ENCODE results near the gene KLHL29.

DNA sequence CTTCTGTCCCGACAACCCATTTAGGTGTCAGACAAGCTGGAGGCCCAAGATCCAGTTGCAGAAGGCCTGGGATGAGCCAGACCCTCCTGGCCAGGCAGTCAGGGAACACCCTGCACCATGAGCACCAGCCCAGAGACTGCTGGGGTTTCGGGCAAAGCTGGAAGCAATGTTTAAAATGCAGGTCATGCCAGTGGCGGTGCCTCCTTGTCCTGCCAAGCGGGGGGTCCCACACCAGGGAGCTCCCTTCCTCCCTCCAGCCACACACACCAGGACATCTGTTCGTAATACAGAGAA lies 311.7 kb downstream of the KLHL29 start:
- TF ChIP-seq, protein P1, sequence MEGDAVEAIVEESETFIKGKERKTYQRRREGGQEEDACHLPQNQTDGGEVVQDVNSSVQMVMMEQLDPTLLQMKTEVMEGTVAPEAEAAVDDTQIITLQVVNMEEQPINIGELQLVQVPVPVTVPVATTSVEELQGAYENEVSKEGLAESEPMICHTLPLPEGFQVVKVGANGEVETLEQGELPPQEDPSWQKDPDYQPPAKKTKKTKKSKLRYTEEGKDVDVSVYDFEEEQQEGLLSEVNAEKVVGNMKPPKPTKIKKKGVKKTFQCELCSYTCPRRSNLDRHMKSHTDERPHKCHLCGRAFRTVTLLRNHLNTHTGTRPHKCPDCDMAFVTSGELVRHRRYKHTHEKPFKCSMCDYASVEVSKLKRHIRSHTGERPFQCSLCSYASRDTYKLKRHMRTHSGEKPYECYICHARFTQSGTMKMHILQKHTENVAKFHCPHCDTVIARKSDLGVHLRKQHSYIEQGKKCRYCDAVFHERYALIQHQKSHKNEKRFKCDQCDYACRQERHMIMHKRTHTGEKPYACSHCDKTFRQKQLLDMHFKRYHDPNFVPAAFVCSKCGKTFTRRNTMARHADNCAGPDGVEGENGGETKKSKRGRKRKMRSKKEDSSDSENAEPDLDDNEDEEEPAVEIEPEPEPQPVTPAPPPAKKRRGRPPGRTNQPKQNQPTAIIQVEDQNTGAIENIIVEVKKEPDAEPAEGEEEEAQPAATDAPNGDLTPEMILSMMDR (conservative IDR thresholded peaks at IDR 0.05; ENCODE audit: low read depth in 2 of 2), result no peak
- TF ChIP-seq POLR2AphosphoS5 (IDR thresholded peaks at IDR 0.05; ENCODE audit: low read depth), result no peak
- TF ChIP-seq EZH2 (IDR thresholded peaks at IDR 0.05; ENCODE audit: low read depth, unreplicated experiment), result no peak
- no peak for TF ChIP-seq EZH2phosphoT487 (IDR thresholded peaks at IDR 0.05; ENCODE audit: unreplicated experiment)
- TF ChIP-seq, protein P2, sequence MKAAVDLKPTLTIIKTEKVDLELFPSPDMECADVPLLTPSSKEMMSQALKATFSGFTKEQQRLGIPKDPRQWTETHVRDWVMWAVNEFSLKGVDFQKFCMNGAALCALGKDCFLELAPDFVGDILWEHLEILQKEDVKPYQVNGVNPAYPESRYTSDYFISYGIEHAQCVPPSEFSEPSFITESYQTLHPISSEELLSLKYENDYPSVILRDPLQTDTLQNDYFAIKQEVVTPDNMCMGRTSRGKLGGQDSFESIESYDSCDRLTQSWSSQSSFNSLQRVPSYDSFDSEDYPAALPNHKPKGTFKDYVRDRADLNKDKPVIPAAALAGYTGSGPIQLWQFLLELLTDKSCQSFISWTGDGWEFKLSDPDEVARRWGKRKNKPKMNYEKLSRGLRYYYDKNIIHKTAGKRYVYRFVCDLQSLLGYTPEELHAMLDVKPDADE (IDR thresholded peaks at IDR 0.05), result no peak
- TF ChIP-seq, protein P3, sequence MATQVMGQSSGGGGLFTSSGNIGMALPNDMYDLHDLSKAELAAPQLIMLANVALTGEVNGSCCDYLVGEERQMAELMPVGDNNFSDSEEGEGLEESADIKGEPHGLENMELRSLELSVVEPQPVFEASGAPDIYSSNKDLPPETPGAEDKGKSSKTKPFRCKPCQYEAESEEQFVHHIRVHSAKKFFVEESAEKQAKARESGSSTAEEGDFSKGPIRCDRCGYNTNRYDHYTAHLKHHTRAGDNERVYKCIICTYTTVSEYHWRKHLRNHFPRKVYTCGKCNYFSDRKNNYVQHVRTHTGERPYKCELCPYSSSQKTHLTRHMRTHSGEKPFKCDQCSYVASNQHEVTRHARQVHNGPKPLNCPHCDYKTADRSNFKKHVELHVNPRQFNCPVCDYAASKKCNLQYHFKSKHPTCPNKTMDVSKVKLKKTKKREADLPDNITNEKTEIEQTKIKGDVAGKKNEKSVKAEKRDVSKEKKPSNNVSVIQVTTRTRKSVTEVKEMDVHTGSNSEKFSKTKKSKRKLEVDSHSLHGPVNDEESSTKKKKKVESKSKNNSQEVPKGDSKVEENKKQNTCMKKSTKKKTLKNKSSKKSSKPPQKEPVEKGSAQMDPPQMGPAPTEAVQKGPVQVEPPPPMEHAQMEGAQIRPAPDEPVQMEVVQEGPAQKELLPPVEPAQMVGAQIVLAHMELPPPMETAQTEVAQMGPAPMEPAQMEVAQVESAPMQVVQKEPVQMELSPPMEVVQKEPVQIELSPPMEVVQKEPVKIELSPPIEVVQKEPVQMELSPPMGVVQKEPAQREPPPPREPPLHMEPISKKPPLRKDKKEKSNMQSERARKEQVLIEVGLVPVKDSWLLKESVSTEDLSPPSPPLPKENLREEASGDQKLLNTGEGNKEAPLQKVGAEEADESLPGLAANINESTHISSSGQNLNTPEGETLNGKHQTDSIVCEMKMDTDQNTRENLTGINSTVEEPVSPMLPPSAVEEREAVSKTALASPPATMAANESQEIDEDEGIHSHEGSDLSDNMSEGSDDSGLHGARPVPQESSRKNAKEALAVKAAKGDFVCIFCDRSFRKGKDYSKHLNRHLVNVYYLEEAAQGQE (IDR thresholded peaks at IDR 0.05; ENCODE audit: unreplicated experiment), result no peak
- no peak for TF ChIP-seq JUNB (IDR thresholded peaks at IDR 0.05; ENCODE audit: unreplicated experiment)
- TF ChIP-seq NANOG (IDR thresholded peaks at IDR 0.05; ENCODE audit: borderline replicate concordance), result no peak
- TF ChIP-seq ZNF114 (CRISPR knock-in tag; IDR thresholded peaks at IDR 0.05), result no peak
- no peak for TF ChIP-seq STAT1 (IDR thresholded peaks at IDR 0.05; ENCODE audit: unreplicated experiment)
- no peak for TF ChIP-seq ZNF331 (CRISPR knock-in tag; IDR thresholded peaks at IDR 0.05; ENCODE audit: low read depth)
